Activated gamma-delta T cell treated with Interleukin-2 at 50 U/mL for 16 hours (primary cell): ENCODE measurements around the gene GPALPP1.
"Not testable (repeated sequence)": the region's sequence is repeated elsewhere in the genome, so short reads cannot be mapped to it uniquely, and the experiment has no call there.

Source experiments
- DNase-seq: peaks from one replicate; pipeline ENCODE4 v3.0.0-alpha.2; 2020

The GPALPP1 gene

DNA sequence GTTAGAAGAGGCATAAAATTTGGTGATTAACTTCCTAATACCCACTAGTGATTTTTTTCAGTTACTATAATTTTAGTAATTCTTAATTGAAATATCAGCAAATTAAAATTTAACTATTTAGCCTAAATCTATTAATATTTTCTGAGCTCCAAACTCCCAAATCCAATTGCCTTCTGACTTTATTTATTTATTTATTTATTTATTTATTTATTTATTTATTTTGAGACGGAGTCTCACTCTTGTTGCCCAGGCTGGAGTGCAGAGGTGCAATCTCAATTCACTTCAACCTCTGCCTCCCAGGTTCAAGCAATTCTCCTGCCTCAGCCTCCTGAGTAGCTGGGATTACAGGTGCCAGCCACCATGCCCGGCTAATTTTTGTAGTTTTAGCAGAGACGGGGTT is 74.6 kb downstream of the GPALPP1 start:
- DNase-seq: not testable (repeated sequence)

DNA sequence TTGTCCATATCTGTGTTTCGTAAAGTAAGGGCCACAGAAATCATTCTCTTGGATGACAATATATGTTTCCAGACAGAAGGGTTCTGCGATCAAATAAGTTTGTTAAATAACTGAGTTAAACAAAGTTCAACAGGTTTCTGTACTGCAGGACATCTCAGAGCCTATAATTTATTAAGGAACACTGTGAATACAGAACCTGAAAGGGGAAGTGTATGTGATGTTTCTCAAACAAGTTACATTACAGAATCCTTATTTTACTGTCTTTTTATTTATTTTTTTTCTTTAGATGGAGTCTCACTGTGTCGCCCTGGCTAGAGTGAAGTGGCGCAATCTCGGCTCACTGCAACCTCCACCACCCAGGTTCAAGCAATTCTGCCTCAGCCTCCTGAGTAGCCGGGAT is 75.6 kb downstream of the GPALPP1 start:
- DNase-seq: no peak

DNA sequence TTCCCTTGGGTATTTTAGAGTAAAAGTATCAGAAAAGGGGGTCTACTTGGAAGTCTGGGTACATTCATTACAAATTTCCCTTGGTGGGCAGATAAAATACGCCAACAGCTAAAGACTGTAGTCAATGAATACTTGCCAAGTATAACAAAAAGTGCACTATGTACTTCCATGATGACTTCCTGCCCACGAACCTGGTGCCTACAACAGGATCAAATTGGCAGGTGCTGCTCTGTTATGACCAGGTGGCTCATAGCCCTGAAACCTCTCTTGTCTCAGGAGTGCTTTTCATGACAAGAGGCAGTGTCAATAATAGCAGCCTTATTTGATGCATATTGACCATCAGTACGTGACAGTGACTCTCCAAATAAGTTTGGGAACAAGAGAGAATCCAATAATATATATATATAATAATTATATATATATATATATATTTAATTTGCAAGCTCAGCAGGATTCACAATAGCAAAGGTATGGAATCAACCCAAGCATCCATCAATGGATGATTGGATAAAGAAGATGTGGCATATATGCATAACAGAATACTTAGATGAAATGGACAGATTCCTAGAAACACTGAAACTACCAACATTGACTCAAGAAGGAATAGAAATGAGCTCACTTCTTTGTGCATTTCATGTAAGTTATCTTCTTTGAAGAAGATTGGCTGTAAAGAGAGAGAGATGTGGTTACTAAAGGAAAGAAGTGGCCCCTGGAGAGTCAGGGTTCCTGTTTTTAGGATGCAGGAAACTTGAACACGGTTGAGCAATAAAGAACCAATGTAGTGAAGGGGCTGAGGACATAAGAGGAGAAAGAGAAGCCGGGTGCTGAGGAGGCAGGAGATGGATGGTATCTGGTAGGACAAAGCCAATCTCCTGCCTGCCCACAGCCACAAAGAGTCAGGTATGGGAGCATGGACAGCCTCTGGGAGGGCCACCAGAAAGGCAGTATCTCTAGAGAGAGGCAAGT is 79.0 kb downstream of the GPALPP1 start:
- DNase-seq: no peak

DNA sequence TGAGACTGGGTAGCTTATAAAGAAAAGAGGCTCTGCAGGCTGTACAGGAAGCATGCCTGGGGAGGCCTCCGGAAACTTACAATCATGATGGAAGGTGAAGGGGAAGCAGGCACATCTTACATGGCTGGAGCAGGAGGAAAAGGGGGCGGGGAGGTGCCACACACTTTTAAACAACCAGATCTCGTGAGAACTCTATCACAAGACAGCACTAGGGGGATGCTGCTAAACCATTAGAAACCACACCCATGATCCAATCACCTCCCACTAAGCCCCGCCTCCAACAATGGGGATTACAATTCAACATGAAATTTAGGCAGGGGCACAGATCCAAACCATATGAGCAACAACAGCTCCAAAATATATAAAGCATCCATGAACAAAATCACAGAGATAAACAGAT is 84.5 kb downstream of the GPALPP1 start:
- DNase-seq: no peak

DNA sequence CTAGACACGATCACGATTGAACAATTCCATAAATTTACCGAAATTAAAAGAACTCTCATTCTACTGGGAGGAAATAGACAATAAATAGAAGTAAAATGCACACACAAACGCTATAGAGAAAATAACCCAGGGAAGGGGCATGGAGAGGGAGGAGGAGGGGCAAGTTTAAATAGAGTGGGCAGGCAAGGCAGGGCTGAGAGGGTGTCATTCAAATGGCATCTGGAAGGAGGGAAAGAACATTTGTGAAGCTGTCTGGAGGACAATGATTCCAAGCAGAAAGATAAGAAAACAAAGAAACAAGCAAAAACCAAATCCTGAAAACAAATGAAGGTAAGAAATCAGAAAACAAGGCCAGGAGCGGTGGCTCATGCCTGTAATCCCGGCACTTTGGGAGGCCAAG is 85.4 kb downstream of the GPALPP1 start:
- no peak for DNase-seq

DNA sequence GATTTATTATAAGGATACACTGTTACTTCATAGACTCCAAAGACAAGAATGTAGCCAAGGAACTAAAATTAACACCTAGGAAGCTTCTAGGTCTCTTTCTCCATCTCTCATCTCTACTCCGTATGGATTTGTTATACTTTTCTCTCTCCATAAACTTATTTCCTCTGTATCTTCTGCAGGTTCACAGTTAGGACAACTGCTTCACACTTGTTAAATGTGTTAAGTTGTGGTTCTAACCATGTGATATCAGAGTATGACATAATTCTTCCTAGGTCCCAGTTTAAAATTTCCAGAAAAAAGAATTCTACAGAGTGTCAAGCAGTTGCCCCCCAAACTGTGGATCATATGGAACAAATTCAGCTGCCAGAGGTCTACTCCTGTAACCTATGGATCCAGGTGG is 88.7 kb downstream of the GPALPP1 start:
- DNase-seq: no peak
